Right atrium auricular region (tissue), 2 donors: ENCODE results near the gene OTOF. TPM values are rescaled to one million over a fixed set of nuclear protein-coding genes. Genes with fewer than 3 reads are reported as not detected.

Source experiments
- DNase-seq: peaks from one replicate; pipeline ENCODE4 v3.0.0-alpha.2; 2019; ENCODE audit warnings: low spot score
- H3K27ac ChIP-seq, 2 donors: fragments of 200-600 bp; sonication (generic); 1 replicate in 1 of 2; 2 replicates in 1 of 2; pipeline ENCODE4 v1.5.1; 2016 to 2019
- H3K27me3 ChIP-seq, 2 donors: fragments of 200-600 bp; sonication (generic); one replicate each; pipeline versions ENCODE4 v1.5.1 to v1.6.0; 2017 to 2019
- H3K36me3 ChIP-seq: fragments of 200-600 bp; sonication (generic); one replicate; pipeline ENCODE4 v1.5.1; 2016
- H3K4me1 ChIP-seq, 2 donors: fragments of 200-600 bp; sonication (generic); one replicate each; pipeline versions ENCODE4 v1.5.1 to v1.6.0; 2017 to 2019
- H3K4me3 ChIP-seq, 2 donors: fragments of 200-600 bp; sonication (generic); 1 replicate in 1 of 2; 2 replicates in 1 of 2; pipeline ENCODE4 v1.5.1; 2017 to 2019; ENCODE audit warnings: mild to moderate bottlenecking in 1 of 2, moderate library complexity in 1 of 2
- H3K9me3 ChIP-seq, 2 donors: fragments of 200-600 bp; sonication (generic); one replicate each; pipeline ENCODE4 v1.5.1; 2019
- CTCF ChIP-seq, 2 donors: fragments of 200-600 bp; sonication (generic); IDR thresholded peaks; one replicate each; pipeline ENCODE4 v1.5.1; 2019; ENCODE audit warnings: antibody characterized with exemption in 2 of 2
- total RNA-seq, 2 donors: library from RNA; depleted of rRNA; stranded (reverse); fragments of >200 nt; gene quantifications; one replicate each; pipeline ENCODE4 v1.1.0, GENCODE V29; 2016

The OTOF gene
- total RNA-seq, 2 donors from 2014 or later: 0.08 to 0.33 TPM

- H3K4me1 ChIP-seq: no peaks in the 10 kb centered on the region
- no peak for TF ChIP-seq CTCF (IDR thresholded peaks at IDR 0.05)
- no peak overlapping the region for H3K4me3 ChIP-seq
- H3K36me3 ChIP-seq: no peaks in the 10 kb centered on the region
- no peak for DNase-seq
- no peaks in the 10 kb centered on the region for H3K9me3 ChIP-seq
- no peaks in the 10 kb centered on the region for H3K27me3 ChIP-seq
- H3K27ac ChIP-seq: no peak overlapping the region
Observed at GRCh38 chr2:26438526-26438925, 39.4 kb downstream of the OTOF start.

GRCh38 chr2:26435106-26435505 lies 42.8 kb downstream of the OTOF start:
- H3K36me3 ChIP-seq: no peaks in the 10 kb centered on the region
- H3K4me1 ChIP-seq: no peaks in the 10 kb centered on the region
- no peak for DNase-seq
- no peaks in the 10 kb centered on the region for H3K27me3 ChIP-seq
- H3K27ac ChIP-seq: no peak overlapping the region
- TF ChIP-seq CTCF (IDR thresholded peaks at IDR 0.05): no peak
- no peaks in the 10 kb centered on the region for H3K9me3 ChIP-seq
- no peak overlapping the region for H3K4me3 ChIP-seq

GRCh38 chr2:26432859-26433258 lies 45.1 kb downstream of the OTOF start:
- Histone ChIP-seq H3K27ac (no peak overlapping the region), H3K9me3 (no peaks in the 10 kb centered on the region), H3K36me3 (no peaks in the 10 kb centered on the region), H3K27me3 (no peaks in the 10 kb centered on the region), H3K4me3 (no peak overlapping the region), H3K4me1 (no peaks in the 10 kb centered on the region)
- TF ChIP-seq CTCF (IDR thresholded peaks at IDR 0.05): no peak
- DNase-seq: no peak

DNA sequence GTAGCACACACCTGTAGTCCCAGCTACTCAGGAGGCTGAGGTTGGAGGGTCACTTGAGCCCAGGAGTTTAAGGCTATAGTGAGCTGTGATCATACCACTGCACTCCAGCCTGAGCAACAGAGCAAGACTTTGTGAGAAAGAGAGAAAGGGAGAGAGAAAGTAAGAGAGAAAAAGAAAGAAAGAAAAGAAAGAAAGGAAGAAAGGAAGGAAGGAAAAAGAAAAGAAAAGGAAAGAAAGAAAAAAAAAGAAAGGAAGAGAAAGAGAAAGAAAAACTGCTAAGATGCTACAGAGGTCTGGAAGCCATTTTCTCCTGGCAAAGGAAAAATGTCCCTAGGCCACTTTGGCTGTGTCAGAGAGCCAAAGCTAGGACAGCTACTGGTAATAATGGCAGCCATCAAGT lies 45.6 kb downstream of the OTOF start:
- no peaks in the 10 kb centered on the region for H3K27me3 ChIP-seq
- H3K4me3 ChIP-seq: no peak overlapping the region
- no peaks in the 10 kb centered on the region for H3K9me3 ChIP-seq
- H3K27ac ChIP-seq: no peak overlapping the region
- no peaks in the 10 kb centered on the region for H3K36me3 ChIP-seq
- no peaks in the 10 kb centered on the region for H3K4me1 ChIP-seq
- no peak for TF ChIP-seq CTCF (IDR thresholded peaks at IDR 0.05)
- DNase-seq: no peak

GRCh38 chr2:26430826-26431225 lies 47.1 kb downstream of the OTOF start:
- H3K27me3 ChIP-seq: no peaks in the 10 kb centered on the region
- no peak for TF ChIP-seq CTCF (IDR thresholded peaks at IDR 0.05)
- no peak for DNase-seq
- H3K36me3 ChIP-seq: no peaks in the 10 kb centered on the region
- H3K4me1 ChIP-seq: no peaks in the 10 kb centered on the region
- no peak overlapping the region for H3K27ac ChIP-seq
- no peak overlapping the region for H3K4me3 ChIP-seq
- H3K9me3 ChIP-seq: no peaks in the 10 kb centered on the region

- Histone ChIP-seq H3K4me1 (no peaks in the 10 kb centered on the region), H3K27ac (no peak overlapping the region), H3K9me3 (no peaks in the 10 kb centered on the region), H3K27me3 (no peaks in the 10 kb centered on the region), H3K4me3 (no peak overlapping the region), H3K36me3 (no peaks in the 10 kb centered on the region)
- no peak for DNase-seq
- TF ChIP-seq CTCF (IDR thresholded peaks at IDR 0.05): no peak
Observed at GRCh38 chr2:26429779-26430578, 47.9 kb downstream of the OTOF start.
